SW480 (cell line): ENCODE data around the gene SYF2.
A peak's percentile ranks its signal among the peaks of the same experiment; 100 is the strongest.

ENCODE experiments used
- DNase-seq: peaks from one replicate; pipeline ENCODE4 v3.0.0-alpha.2; 2016; ENCODE audit warnings: low spot score

Gene SYF2

DNA sequence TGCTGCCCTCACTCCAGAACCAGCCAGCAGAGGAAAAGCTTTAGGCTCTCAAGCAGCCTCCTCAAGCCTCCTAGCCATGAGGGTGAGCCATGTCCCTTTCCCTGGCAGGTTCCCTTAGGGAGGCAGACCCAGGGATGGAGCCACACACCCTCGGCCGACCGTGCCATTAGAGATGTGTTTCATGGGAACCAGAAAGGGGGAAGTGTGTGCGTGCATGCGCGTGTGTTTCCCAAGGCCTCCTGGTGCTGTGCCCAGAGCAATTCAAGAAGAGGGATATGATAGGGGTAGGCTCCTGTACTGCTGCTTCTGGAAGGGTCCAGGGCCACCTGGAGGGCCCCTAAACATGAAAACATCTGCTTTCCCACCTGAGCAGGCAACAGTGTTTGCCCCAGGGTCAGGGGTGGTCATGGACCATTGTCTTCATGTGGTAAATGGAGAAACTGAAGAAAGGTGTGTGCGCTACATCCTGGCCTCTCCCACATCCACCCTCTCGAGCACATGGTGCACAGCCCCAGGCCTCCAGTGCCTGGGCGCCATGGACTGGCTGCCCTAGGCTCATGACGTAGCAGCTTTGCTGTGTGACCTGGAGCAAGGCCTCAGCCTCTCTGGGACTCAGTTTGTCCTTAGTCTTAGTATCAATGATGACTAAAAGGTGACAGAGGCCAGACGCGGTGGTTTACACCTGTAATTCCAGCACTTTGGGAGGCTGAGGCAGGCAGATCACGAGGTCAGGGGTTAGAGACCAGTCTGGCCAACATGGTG, 48.1 kb downstream of the SYF2 start:
- DNase-seq, result no peak

DNA sequence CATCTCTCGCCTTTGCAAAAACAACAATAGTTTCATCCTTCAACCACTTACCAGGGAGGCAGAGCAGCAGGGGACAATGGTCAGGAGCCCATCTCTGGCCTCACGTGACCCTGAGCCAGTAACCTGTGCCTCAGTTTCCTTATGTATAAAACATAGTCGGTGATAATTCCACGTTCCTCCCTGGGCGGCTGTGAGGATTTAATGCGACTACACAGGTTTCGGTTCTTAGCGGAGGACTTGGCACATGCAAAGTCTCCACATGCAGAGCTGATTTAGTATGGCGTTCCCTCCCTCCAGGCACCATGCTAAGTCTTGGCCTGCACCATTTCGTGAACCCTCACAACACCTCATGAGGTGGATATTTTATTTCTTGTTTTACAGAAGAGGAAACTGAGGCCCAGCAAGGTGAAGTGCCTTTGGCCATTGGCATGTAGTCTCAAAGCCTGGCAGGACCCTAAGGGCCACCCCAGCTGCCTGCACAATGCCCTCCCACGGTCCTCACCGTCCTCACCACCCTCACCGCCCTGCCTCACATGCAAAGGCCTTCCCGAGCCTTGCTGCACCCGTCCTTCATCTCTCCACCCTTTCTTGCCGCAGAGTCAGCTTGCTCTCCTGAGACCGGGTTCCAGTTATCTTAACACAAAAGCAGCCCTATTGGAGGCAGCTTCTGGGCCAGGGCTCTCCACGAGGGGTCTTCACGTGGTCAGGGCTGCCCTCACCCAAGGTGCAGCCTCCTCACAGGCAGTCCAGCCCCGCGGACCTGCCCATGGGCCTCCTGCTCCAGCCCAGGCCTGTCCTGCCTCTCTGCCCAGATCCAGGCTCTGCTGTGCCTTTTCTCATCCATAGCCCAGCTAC, 48.9 kb downstream of the SYF2 start:
- no peak for DNase-seq

DNA sequence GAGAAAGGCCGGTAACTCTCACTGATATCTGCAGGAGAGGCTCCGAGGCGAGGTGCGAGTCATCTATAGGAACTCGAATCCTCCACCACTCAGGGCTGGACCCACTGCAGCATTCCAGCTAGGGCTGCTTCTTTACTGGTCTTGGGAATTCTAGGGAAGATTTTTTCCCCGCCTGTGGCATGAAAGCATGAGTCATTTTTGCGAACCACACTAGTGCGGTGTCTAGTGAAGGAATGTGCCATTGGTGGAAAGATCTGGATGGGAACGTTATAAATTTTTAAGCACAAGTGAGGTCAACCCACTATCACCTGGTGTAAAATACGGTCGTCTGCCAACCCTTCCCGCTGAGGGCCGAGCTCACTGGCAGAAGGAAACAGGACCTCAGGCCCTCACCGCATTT, 49.7 kb downstream of the SYF2 start:
- peak; percentile 98 for DNase-seq

DNA sequence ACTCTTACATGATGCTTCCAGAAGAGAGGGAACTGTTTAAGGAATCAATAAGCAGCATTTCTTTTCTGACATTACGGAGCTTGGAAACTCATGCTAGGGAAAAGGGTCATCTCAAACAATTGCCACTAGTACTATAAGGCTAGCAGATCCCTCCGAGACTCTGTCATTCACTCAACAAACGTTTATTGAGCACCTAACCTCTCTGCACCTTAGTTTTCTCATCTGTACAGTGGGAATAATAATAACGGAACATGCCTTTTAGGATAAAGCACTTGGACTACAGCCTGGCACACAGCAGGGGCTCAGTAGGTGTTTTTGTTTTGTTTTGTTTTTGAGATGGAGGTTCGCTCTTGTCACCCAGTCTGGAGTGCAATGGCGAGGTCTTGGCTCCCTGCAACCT, 51.3 kb downstream of the SYF2 start:
- no peak for DNase-seq

DNA sequence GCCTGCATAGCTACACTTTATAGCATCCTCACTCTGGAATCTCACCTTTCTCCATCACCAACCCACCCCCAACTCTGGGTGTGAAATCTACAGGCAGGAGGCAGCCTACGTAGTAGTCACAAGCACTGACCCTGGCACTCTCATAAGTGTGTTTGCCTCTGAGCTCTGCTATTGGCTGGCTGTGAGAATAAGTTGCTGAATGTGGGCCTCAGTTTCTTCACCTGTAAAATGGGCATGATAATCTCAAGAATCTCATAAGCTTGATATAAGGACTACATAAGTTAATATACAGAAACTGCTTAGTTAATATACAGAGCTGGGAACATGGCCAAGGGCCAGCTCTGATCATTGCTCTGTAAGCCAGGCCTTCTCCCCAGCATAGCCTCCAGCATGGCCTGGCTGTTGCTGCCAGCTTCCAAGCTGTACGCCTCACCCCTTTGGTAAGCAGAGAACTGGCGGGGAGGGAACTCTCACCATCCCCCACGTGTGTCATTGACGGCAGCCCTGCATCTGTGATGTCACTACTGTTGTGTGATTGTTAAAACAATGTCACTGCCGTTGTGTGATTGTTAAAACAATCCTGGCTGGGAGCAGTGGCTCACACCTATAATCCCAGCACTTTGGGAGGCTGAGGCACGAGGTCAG, 53.3 kb downstream of the SYF2 start:
- DNase-seq, result no peak

DNA sequence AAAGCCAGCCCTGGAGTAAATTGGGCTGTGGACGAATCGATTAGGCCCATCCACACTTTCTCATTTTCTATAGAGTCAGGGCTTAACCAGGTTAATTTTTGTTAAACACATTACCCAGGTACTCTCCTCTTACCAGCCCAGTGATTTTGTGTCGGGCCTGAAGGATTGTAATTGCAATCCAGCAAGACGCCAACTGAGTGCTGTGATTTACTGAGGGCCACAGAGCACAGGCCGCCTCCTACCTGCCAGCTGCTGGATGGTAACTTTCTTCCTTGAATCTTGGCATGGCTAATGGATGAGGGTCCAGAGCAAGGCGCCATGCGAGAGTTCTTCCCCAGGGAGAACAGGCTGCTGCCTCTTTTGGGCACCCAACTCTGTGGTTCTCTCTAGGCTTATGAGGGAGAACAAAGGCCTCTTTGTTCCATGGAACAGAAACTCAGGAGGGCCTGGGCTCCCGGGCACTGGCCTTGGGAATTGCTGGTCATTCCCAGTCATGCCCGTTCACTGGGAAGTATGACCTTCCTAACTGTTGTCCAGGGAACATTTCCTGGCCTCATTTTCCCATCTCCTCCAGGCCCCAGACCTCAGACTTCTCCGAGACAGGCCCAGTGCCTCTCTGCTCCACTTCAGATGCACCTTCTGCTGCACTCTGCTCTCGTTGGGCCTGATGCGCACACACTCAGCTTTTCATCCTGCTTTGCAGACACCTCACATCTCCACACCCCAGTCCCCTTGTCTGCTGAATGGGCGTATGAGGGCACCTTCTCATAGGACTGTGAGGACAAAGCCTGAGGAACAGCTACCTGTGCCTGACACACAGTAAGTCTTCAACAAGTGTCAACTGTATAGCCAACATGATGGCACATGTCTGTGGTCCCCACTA, 57.3 kb downstream of the SYF2 start:
- peak; percentile 80 for DNase-seq

DNA sequence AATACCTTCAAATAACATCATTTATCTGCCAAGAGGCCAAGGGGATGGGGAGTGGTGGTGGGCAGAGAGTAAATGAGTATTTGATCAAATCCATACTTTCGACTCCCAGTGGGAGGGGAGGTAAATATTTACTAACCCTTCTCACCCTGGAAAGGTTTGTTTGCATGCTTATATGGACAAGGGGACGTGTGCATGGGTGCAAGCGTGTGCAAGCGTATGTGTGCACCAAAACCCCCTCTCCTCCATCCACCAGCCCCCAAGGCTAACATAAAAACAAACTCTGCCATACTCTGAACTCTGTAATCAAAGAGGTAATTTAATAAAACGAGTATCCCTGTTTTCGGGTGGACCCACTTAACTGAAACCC, 58.0 kb downstream of the SYF2 start:
- peak; percentile 29 for DNase-seq

DNA sequence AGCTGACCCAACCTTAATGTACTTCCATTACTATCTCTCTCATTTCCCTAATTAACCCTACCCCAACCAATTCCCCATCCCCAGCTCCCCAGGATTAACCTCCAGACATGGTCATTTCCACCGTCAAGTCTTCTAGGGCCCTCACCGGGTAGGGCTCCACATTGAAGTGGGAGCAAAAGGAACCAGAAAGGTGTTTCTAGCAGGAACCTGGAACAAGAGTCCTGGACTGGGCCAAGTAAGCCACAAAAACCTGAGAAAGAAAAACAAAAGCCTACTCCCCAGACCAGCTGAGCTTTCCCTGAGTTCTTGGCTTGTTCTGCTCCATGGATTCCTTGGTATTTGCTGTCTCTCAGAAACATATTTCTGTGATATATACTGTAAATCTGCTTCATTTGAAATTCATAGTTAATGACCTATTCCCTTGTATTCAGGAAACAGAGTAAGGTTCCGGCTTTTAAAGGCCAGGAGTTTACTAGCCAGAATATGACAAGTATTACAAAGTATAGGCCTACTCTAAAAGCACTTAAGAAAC, 58.4 kb downstream of the SYF2 start:
- no peak for DNase-seq
